Small intestine (tissue), 7 donors: ENCODE data around the gene SYN1. TPM values are rescaled to one million over a fixed set of nuclear protein-coding genes. Genes with fewer than 3 reads are reported as not detected.

Source experiments
- DNase-seq, 2 donors: peaks; one replicate each; pipeline versions ENCODE4 v3.0.0 to v3.0.0-alpha.2; 2013
- FAIRE-seq: peaks from 2 replicates; lab custom pipeline; 2012; peaks lifted over from hg19 to GRCh38; lab: Jason Lieb, UNC
- H3K27ac ChIP-seq, 3 donors: one replicate each; pipeline ENCODE4 v1.5.1; 2013; ENCODE audit warnings: low read length in 2 of 3, mild to moderate bottlenecking in 2 of 3, control low read depth in 1 of 3, inconsistent platforms in 1 of 3, low read depth in 1 of 3, moderate library complexity in 1 of 3
- H3K27me3 ChIP-seq, 3 donors: one replicate each; pipeline ENCODE4 v1.6.1; 2013; ENCODE audit warnings: low read length in 3 of 3, inconsistent platforms in 1 of 3; ENCODE audit not compliant: control insufficient read depth in 3 of 3, insufficient read depth in 3 of 3
- H3K36me3 ChIP-seq, 3 donors: one replicate each; pipeline ENCODE4 v1.6.1; 2013; ENCODE audit warnings: low read length in 3 of 3, inconsistent platforms in 1 of 3, low read depth in 1 of 3, mild to moderate bottlenecking in 1 of 3, moderate library complexity in 1 of 3; ENCODE audit not compliant: control insufficient read depth in 3 of 3, insufficient read depth in 2 of 3
- H3K4me1 ChIP-seq, 3 donors: one replicate each; pipeline ENCODE4 v1.6.1; 2013; ENCODE audit warnings: low read length in 2 of 3, inconsistent platforms in 1 of 3, low read depth in 1 of 3, mild to moderate bottlenecking in 1 of 3, moderate library complexity in 1 of 3; ENCODE audit not compliant: control insufficient read depth in 3 of 3, insufficient read depth in 2 of 3
- H3K4me3 ChIP-seq, 3 donors: one replicate each; pipeline ENCODE4 v1.5.1; 2013; ENCODE audit warnings: low read length in 3 of 3, control low read depth in 1 of 3, inconsistent platforms in 1 of 3, low read depth in 1 of 3, mild to moderate bottlenecking in 1 of 3, moderate library complexity in 1 of 3
- H3K9me3 ChIP-seq, 2 donors: one replicate each; pipeline ENCODE4 v1.6.1; 2013; ENCODE audit warnings: low read depth in 1 of 2, low read length in 1 of 2; ENCODE audit not compliant: control insufficient read depth in 2 of 2, insufficient read depth in 1 of 2
- WGBS, 3 donors: extraction: QIAGEN DNeasy Blood & Tissue Kit; methylation state at CpG; one replicate each; pipeline ENCODE4 v1.1.7; 2013; 5-methylcytosine and 5-hydroxymethylcytosine counted together
- polyA plus RNA-seq, 4 donors: library from polyadenylated mRNA; stranded (reverse) in 3 of 4; unstranded in 1 of 4; fragments of 200-250 nt in 3 of 4; fragments of 120-200 nt in 1 of 4; gene quantifications; one replicate each; pipeline versions ENCODE4 v1.2.1 to v1.2.3, GENCODE V29; 2013
- donor health status: healthy with polysubstance abuse.
- donor health status: control.
- donor health status: control.
- donor health status: Bipolar disorder and iron deficiency.
- donor health status: healthy.

Gene SYN1
- polyA plus RNA-seq, 4 donors, result 0.27 to 3.0 (median 1.3) TPM; not detected in 1

GRCh38 chrX:47644557-47645091 lies 25.0 kb upstream of the SYN1 start:
- no peak for DNase-seq
- Histone ChIP-seq H3K4me3 (no peak overlapping the region), H3K36me3 (peaks cover 0 to 33% (median 0%) of the 10 kb centered on the region in 3 donors), H3K4me1 (no peaks in the 10 kb centered on the region), H3K27me3 (no peaks in the 10 kb centered on the region), H3K9me3 (no peaks in the 10 kb centered on the region), H3K27ac (no peak overlapping the region)
- WGBS, 3 donors, result 69 to 89% (median 76%) methylated on average over 12 of the region's 12 CpGs
- no peak for FAIRE-seq

GRCh38 chrX:47643926-47644325 lies 24.3 kb upstream of the SYN1 start:
- H3K9me3 ChIP-seq, result no peaks in the 10 kb centered on the region
- no peak for DNase-seq
- WGBS, 3 donors, result 22 to 41% (median 35%) methylated on average over 2 of the region's 2 CpGs
- H3K27me3 ChIP-seq, result no peaks in the 10 kb centered on the region
- no peak for FAIRE-seq
- H3K27ac ChIP-seq, result no peak overlapping the region
- H3K4me1 ChIP-seq, result no peaks in the 10 kb centered on the region
- no peak overlapping the region for H3K4me3 ChIP-seq
- peaks cover 0 to 39% (median 3%) of the 10 kb centered on the region in 3 donors for H3K36me3 ChIP-seq

- Histone ChIP-seq H3K4me1 (no peaks in the 10 kb centered on the region), H3K4me3 (no peak overlapping the region), H3K27ac (no peak overlapping the region), H3K27me3 (no peaks in the 10 kb centered on the region), H3K36me3 (peaks cover 2 to 55% (median 3%) of the 10 kb centered on the region in 3 donors), H3K9me3 (no peaks in the 10 kb centered on the region)
- FAIRE-seq (no peak), DNase-seq (no peak)
- WGBS, 3 donors, result 90 to 96% (median 96%) methylated on average over 13 to 14 of the region's 14 CpGs
Observed at GRCh38 chrX:47638816-47639215, 19.2 kb upstream of the SYN1 start.

- DNase-seq (no peak), FAIRE-seq (no peak)
- Histone ChIP-seq H3K4me3 (peak overlapping the region in 1 of 3 donors; percentile 15), H3K36me3 (peaks cover 2 to 53% (median 3%) of the 10 kb centered on the region in 3 donors), H3K27ac (no peak overlapping the region), H3K4me1 (no peaks in the 10 kb centered on the region), H3K27me3 (no peaks in the 10 kb centered on the region), H3K9me3 (no peaks in the 10 kb centered on the region)
- WGBS, 3 donors, result 60 to 85% (median 80%) methylated on average over 23 to 31 of the region's 31 CpGs
Observed at GRCh38 chrX:47637546-47638195, 18.0 kb upstream of the SYN1 start.

GRCh38 chrX:47634871-47635575 lies 15.4 kb upstream of the SYN1 start:
- no peaks in the 10 kb centered on the region for H3K4me1 ChIP-seq
- H3K9me3 ChIP-seq, result no peaks in the 10 kb centered on the region
- FAIRE-seq (no peak), DNase-seq (no peak)
- WGBS, 3 donors, result 72 to 85% (median 81%) methylated on average over 16 of the region's 16 CpGs
- H3K27ac ChIP-seq, result no peak overlapping the region
- no peak overlapping the region for H3K4me3 ChIP-seq
- H3K27me3 ChIP-seq, result no peaks in the 10 kb centered on the region
- peaks cover 2 to 39% (median 3%) of the 10 kb centered on the region in 3 donors for H3K36me3 ChIP-seq

- DNase-seq (no peak), FAIRE-seq (no peak)
- WGBS, 3 donors, result 72 to 79% (median 74%) methylated on average over 14 of the region's 14 CpGs
- no peak overlapping the region for H3K4me3 ChIP-seq
- no peak overlapping the region for H3K27ac ChIP-seq
- H3K36me3 ChIP-seq, result peaks cover 0 to 30% (median 2%) of the 10 kb centered on the region in 3 donors
- no peaks in the 10 kb centered on the region for H3K27me3 ChIP-seq
- no peaks in the 10 kb centered on the region for H3K4me1 ChIP-seq
- H3K9me3 ChIP-seq, result no peaks in the 10 kb centered on the region
Observed at GRCh38 chrX:47633689-47634590, 14.3 kb upstream of the SYN1 start.

DNA sequence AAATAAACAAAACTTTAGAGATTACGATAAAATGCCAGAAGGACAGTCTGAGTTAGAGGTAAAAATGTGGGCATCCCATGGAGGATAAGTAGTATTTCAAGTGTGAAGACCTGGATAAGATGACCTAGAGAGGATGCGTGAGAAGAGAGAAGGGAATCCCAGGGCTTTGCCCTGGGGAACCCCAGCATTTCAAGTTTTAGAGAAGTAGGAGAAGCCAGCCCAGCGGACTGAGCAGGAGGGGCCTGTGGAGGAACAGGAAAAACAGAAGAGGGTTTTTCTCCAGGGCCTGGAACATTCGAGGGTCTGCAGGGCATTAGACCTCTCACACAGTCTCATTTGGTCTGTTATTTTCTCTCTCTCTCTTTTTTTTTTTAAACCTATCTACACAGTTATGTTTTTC lies 13.0 kb upstream of the SYN1 start:
- no peak overlapping the region for H3K27ac ChIP-seq
- H3K4me3 ChIP-seq, result no peak overlapping the region
- no peak for DNase-seq
- H3K27me3 ChIP-seq, result no peaks in the 10 kb centered on the region
- H3K4me1 ChIP-seq, result no peaks in the 10 kb centered on the region
- H3K9me3 ChIP-seq, result no peaks in the 10 kb centered on the region
- no peak for FAIRE-seq
- H3K36me3 ChIP-seq, result peaks cover 0 to 19% (median 0%) of the 10 kb centered on the region in 3 donors
- 45 to 65% (median 60%) methylated on average over 4 of the region's 4 CpGs for WGBS, 3 donors

DNA sequence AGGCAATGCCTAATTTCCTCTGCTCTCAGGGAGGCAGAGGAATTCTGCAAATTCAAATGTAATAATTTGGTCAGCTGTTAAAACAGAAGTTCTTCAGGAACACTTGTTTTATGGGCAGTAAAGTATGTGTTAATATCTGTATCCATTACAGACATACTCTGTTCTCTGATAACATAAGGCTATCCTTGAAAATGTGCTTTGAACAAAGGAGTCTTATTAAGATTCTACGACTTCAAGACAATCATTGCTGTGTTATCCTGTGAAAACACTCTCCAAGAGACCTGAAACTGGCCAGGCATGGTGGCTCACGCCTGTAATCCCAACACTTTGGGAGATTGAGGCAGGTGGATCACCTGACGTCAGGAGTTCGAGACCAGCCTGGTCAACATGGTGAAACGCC lies 12.0 kb upstream of the SYN1 start:
- H3K36me3 ChIP-seq, result peaks cover 0 to 9% (median 0%) of the 10 kb centered on the region in 3 donors
- FAIRE-seq (no peak), DNase-seq (no peak)
- H3K4me1 ChIP-seq, result no peaks in the 10 kb centered on the region
- no peak overlapping the region for H3K27ac ChIP-seq
- no peaks in the 10 kb centered on the region for H3K9me3 ChIP-seq
- 80 to 91% (median 81%) methylated on average over 5 of the region's 5 CpGs for WGBS, 3 donors
- H3K4me3 ChIP-seq, result no peak overlapping the region
- H3K27me3 ChIP-seq, result no peaks in the 10 kb centered on the region
